ENCODE measurements around the gene TAP1.
"Not testable (repeated sequence)": the region's sequence is repeated elsewhere in the genome, so short reads cannot be mapped to it uniquely, and the experiment has no call there.

Gene TAP1

GRCh38 chr6:32853541-32854375 lies at the start of gene TAP1, which contains the start of gene PSMB9:
Gene TAP1 (minus strand): TSS chr6:32853704. CDS start chr6:32853636, 68 bp downstream.
Gene PSMB9 (plus strand): TSS chr6:32854192. CDS start chr6:32854230, 38 bp downstream.
- peak; percentile 63 to 99 (median 94) for DNase-seq

GRCh38 chr6:32895006-32895345 lies 41.5 kb upstream of the TAP1 start:
- no peak for DNase-seq

GRCh38 chr6:32894085-32895005 lies 40.8 kb upstream of the TAP1 start:
- peak; percentile 31 to 95 (median 87) for DNase-seq

GRCh38 chr6:32890831-32891230 lies 37.3 kb upstream of the TAP1 start:
- no peak for DNase-seq

- DNase-seq: no peak
These were observed 36.0 kb upstream of the TAP1 start for GRCh38 chr6:32889533-32889932.

GRCh38 chr6:32888576-32888975 lies 35.1 kb upstream of the TAP1 start:
- no peak for DNase-seq

- no peak for DNase-seq
These were observed 34.1 kb upstream of the TAP1 start for GRCh38 chr6:32887616-32888015.

GRCh38 chr6:32886681-32887383 lies 33.3 kb upstream of the TAP1 start:
- DNase-seq: peak in 3 of 56 donors; percentile 1 to 46 (median 11)

- no peak for DNase-seq
These were observed 32.3 kb upstream of the TAP1 start for GRCh38 chr6:32885698-32886286.

- DNase-seq: peak in 4 of 56 donors; percentile 4 to 11 (median 7)
These were observed 30.3 kb upstream of the TAP1 start for GRCh38 chr6:32883789-32884188.

- no peak for DNase-seq
These were observed 29.4 kb upstream of the TAP1 start for GRCh38 chr6:32882879-32883250.

GRCh38 chr6:32880962-32881361 lies 27.5 kb upstream of the TAP1 start:
- not testable (repeated sequence) for DNase-seq

GRCh38 chr6:32879691-32880090 lies 26.2 kb upstream of the TAP1 start:
- DNase-seq: no peak

GRCh38 chr6:32876603-32877002 lies 23.1 kb upstream of the TAP1 start:
- no peak for DNase-seq

- DNase-seq: not testable (repeated sequence)
These were observed 20.4 kb upstream of the TAP1 start for GRCh38 chr6:32873947-32874346.

- DNase-seq: peak in 45 of 56 donors; percentile 17 to 89 (median 52)
These were observed 14.8 kb upstream of the TAP1 start for GRCh38 chr6:32868257-32868788.

- DNase-seq: no peak
These were observed 14.2 kb upstream of the TAP1 start for GRCh38 chr6:32867554-32868256.

- no peak for DNase-seq
These were observed 13.5 kb upstream of the TAP1 start for GRCh38 chr6:32867022-32867477.

GRCh38 chr6:32865724-32866443 lies 12.4 kb upstream of the TAP1 start:
- no peak for DNase-seq

Measured in nucleus accumbens (tissue), 56 donors.